WTC11 (cell line): Measurements from ENCODE around the gene ELMO1.

Source experiments
- ATF3 ChIP-seq: sonication (generic); formaldehyde crosslinking; conservative IDR thresholded peaks from 2 replicates; pipeline ENCODE4 v1.8.1; 2022; ENCODE audit warnings: mild to moderate bottlenecking, missing genetic modification reagents
- ATF6 ChIP-seq: sonication (generic); formaldehyde crosslinking; IDR thresholded peaks from 2 replicates; pipeline ENCODE4 v1.8.1; 2023; ENCODE audit warnings: mild to moderate bottlenecking, missing genetic modification reagents
- CTCF ChIP-seq: fragments of 200-600 bp; IDR thresholded peaks from 2 replicates; pipeline ENCODE4 v1.8.0; 2022; ENCODE audit warnings: antibody characterized with exemption
- JUN ChIP-seq: sonication (generic); formaldehyde crosslinking; IDR thresholded peaks from 2 replicates; pipeline ENCODE4 v1.8.0; 2023; ENCODE audit warnings: mild to moderate bottlenecking, missing genetic modification reagents
- MAX ChIP-seq: sonication (generic); formaldehyde crosslinking; IDR thresholded peaks from 2 replicates; pipeline ENCODE4 v1.8.0; 2022; ENCODE audit warnings: mild to moderate bottlenecking, missing genetic modification reagents
- NFYB ChIP-seq: sonication (generic); formaldehyde crosslinking; conservative IDR thresholded peaks from 2 replicates; pipeline ENCODE4 v1.8.0; 2022; ENCODE audit warnings: low read depth, missing genetic modification reagents
- SP1 ChIP-seq: sonication (generic); formaldehyde crosslinking; conservative IDR thresholded peaks from 2 replicates; pipeline ENCODE4 v1.8.1; 2022; ENCODE audit warnings: missing genetic modification reagents
- TCF7 ChIP-seq: sonication (generic); formaldehyde crosslinking; IDR thresholded peaks from 2 replicates; pipeline ENCODE4 v1.8.0; 2022; ENCODE audit warnings: mild to moderate bottlenecking, low read depth, missing genetic modification reagents, moderate library complexity
- TEAD4 ChIP-seq: sonication (generic); formaldehyde crosslinking; IDR thresholded peaks from 2 replicates; pipeline ENCODE4 v1.8.0; 2022; ENCODE audit warnings: mild to moderate bottlenecking, missing genetic modification reagents
- TP53 ChIP-seq: sonication (generic); formaldehyde crosslinking; IDR thresholded peaks from 2 replicates; pipeline ENCODE4 v1.8.1; 2023; ENCODE audit warnings: mild to moderate bottlenecking, missing genetic modification reagents
- ZNF317 ChIP-seq: sonication (generic); formaldehyde crosslinking; IDR thresholded peaks from 2 replicates; pipeline ENCODE4 v1.8.1; 2023; ENCODE audit warnings: low read depth, mild to moderate bottlenecking, moderate library complexity, missing genetic modification reagents, borderline replicate concordance

GRCh38 chr7:36889182-36889581 is 559.5 kb downstream of the ELMO1 start:
- TF ChIP-seq SP1 (CRISPR knock-in tag) (no peak), ATF6 (CRISPR knock-in tag) (no peak), TP53 (CRISPR knock-in tag) (no peak), NFYB (CRISPR knock-in tag) (no peak), MAX (CRISPR knock-in tag) (no peak), TCF7 (no peak), CTCF (no peak), ZNF317 (CRISPR knock-in tag) (no peak), ATF3 (CRISPR knock-in tag) (no peak), TEAD4 (CRISPR knock-in tag) (no peak), JUN (CRISPR knock-in tag) (no peak)
